Measurements from ENCODE around the gene SRMS. TPM values are rescaled to one million over a fixed set of nuclear protein-coding genes. Genes with fewer than 3 reads are reported as not detected.

SRMS gene
- total and polyA plus RNA-seq, 2 of the 13 experiments (the other 11 are each of a cell fraction or from before 2014, with no cell fraction given): not detected

- TF ChIP-seq ZHX2 (IDR thresholded peaks at IDR 0.05; ENCODE audit: low read depth) (no peak), ZHX2 (CRISPR knock-in tag; IDR thresholded peaks at IDR 0.05; ENCODE audit: borderline replicate concordance) (no peak), HNRNPL (IDR thresholded peaks at IDR 0.05; ENCODE audit: low read depth, low read length) (no peak), IKZF4 (CRISPR knock-in tag; IDR thresholded peaks at IDR 0.05; ENCODE audit: borderline replicate concordance, low read depth, not compliant biosample characterization) (no peak), KDM3A (CRISPR knock-in tag; IDR thresholded peaks at IDR 0.05; ENCODE audit: low read depth) (0 out of 2 replicates have a peak, but pooled peaks have one; percentile 61), SMARCC2 (IDR thresholded peaks at IDR 0.05) (no peak), IKZF5 (CRISPR knock-in tag; IDR thresholded peaks at IDR 0.05) (peak; percentile 51; the same call in 1 of the 2 replicates), RAD21 (CRISPR knock-in tag; IDR thresholded peaks at IDR 0.05) (peak; percentile 85), CBX2 (IDR thresholded peaks at IDR 0.05; ENCODE audit: low read depth, low read length) (no peak), CBX2 (CRISPR knock-in tag; IDR thresholded peaks at IDR 0.05; ENCODE audit: low read depth) (no peak), FOXK2 (IDR thresholded peaks at IDR 0.05) (no peak), ATRX (CRISPR knock-in tag; IDR thresholded peaks at IDR 0.05; ENCODE audit: borderline replicate concordance) (no peak), ZSCAN21 (CRISPR knock-in tag; IDR thresholded peaks at IDR 0.05; ENCODE audit: borderline replicate concordance) (no peak), ZBTB14 (CRISPR knock-in tag; IDR thresholded peaks at IDR 0.05) (no peak), ZXDC (CRISPR knock-in tag; IDR thresholded peaks at IDR 0.05) (no peak), TFDP1 (CRISPR knock-in tag; IDR thresholded peaks at IDR 0.05; ENCODE audit: borderline replicate concordance) (no peak; the same call in 1 of the 2 replicates), SAP130 (CRISPR knock-in tag; IDR thresholded peaks at IDR 0.05; ENCODE audit: low read depth) (peak; percentile 34; the same call in 1 of the 2 replicates)
Measured at GRCh38 chr20:63495741-63496595, 51.6 kb downstream of the SRMS start (continued).
